Nephron progenitor cell (in vitro differentiated cells): ENCODE results near the gene ZDHHC3.

Experiments
- DNase-seq: peaks from one replicate; pipeline ENCODE4 v3.0.0; 2021
- H3K27ac Mint-ChIP-seq: 2 replicates; pipeline ENCODE4 v1.8.0; 2021; ENCODE audit warnings: mild to moderate bottlenecking, moderate library complexity, mixed read lengths
- H3K27me3 Mint-ChIP-seq: 2 replicates; pipeline ENCODE4 v1.8.0; 2021; ENCODE audit warnings: mild to moderate bottlenecking, low read depth, mixed read lengths; ENCODE audit not compliant: poor library complexity
- H3K36me3 Mint-ChIP-seq: 2 replicates; pipeline ENCODE4 v1.8.0; 2021; ENCODE audit warnings: low read depth, mixed read lengths
- H3K4me1 Mint-ChIP-seq: 2 replicates; pipeline ENCODE4 v1.8.0; 2021; ENCODE audit warnings: mixed read lengths
- H3K4me3 Mint-ChIP-seq: 2 replicates; pipeline ENCODE4 v1.8.0; 2021; ENCODE audit warnings: mild to moderate bottlenecking, moderate library complexity, mixed read lengths
- H3K9me3 Mint-ChIP-seq: 2 replicates; pipeline ENCODE4 v1.8.0; 2021; ENCODE audit warnings: mild to moderate bottlenecking, moderate library complexity, mixed read lengths
- CTCF ChIP-seq: fragments of 200-600 bp; sonication (generic); IDR thresholded peaks from 2 replicates; pipeline ENCODE4 v1.5.0; 2021; ENCODE audit warnings: antibody characterized with exemption

ZDHHC3 gene

GRCh38 chr3:44961888-44962287 is 14.1 kb downstream of the ZDHHC3 start:
- DNase-seq = no peak
- H3K4me3 Mint-ChIP-seq = no peak overlapping the region
- H3K27me3 Mint-ChIP-seq = no peaks in the 10 kb centered on the region
- no peaks in the 10 kb centered on the region for H3K9me3 Mint-ChIP-seq
- peak overlapping the region; percentile 33 for H3K27ac Mint-ChIP-seq
- peaks cover 19% of the 10 kb centered on the region for H3K4me1 Mint-ChIP-seq
- no peaks in the 10 kb centered on the region for H3K36me3 Mint-ChIP-seq
- TF ChIP-seq CTCF = no peak

GRCh38 chr3:44960387-44961026 is 15.5 kb downstream of the ZDHHC3 start:
- H3K4me1 Mint-ChIP-seq = peaks cover 22% of the 10 kb centered on the region
- no peak overlapping the region for H3K27ac Mint-ChIP-seq
- H3K9me3 Mint-ChIP-seq = no peaks in the 10 kb centered on the region
- H3K36me3 Mint-ChIP-seq = no peaks in the 10 kb centered on the region
- TF ChIP-seq CTCF = no peak
- H3K4me3 Mint-ChIP-seq = no peak overlapping the region
- DNase-seq = no peak
- H3K27me3 Mint-ChIP-seq = no peaks in the 10 kb centered on the region

- Mint-ChIP-seq H3K4me1 (peaks cover 5% of the 10 kb centered on the region), H3K36me3 (no peaks in the 10 kb centered on the region), H3K9me3 (no peaks in the 10 kb centered on the region), H3K27me3 (no peaks in the 10 kb centered on the region), H3K27ac (no peak overlapping the region), H3K4me3 (no peak overlapping the region)
- no peak for DNase-seq
- TF ChIP-seq CTCF = no peak
These were observed 17.6 kb downstream of the ZDHHC3 start for GRCh38 chr3:44958386-44958785.

GRCh38 chr3:44957986-44958385 is 18.0 kb downstream of the ZDHHC3 start:
- H3K9me3 Mint-ChIP-seq = no peaks in the 10 kb centered on the region
- H3K4me1 Mint-ChIP-seq = peaks cover 5% of the 10 kb centered on the region
- DNase-seq = no peak
- H3K27me3 Mint-ChIP-seq = no peaks in the 10 kb centered on the region
- no peaks in the 10 kb centered on the region for H3K36me3 Mint-ChIP-seq
- H3K27ac Mint-ChIP-seq = no peak overlapping the region
- H3K4me3 Mint-ChIP-seq = no peak overlapping the region
- no peak for TF ChIP-seq CTCF

GRCh38 chr3:44955917-44956316 is 20.1 kb downstream of the ZDHHC3 start:
- H3K4me1 Mint-ChIP-seq = peaks cover 5% of the 10 kb centered on the region
- no peaks in the 10 kb centered on the region for H3K36me3 Mint-ChIP-seq
- DNase-seq = no peak
- no peaks in the 10 kb centered on the region for H3K9me3 Mint-ChIP-seq
- H3K27ac Mint-ChIP-seq = peak overlapping the region; percentile 64
- H3K4me3 Mint-ChIP-seq = no peak overlapping the region
- H3K27me3 Mint-ChIP-seq = no peaks in the 10 kb centered on the region
- TF ChIP-seq CTCF = no peak

GRCh38 chr3:44954962-44955361 is 21.0 kb downstream of the ZDHHC3 start:
- no peaks in the 10 kb centered on the region for H3K36me3 Mint-ChIP-seq
- peaks cover 5% of the 10 kb centered on the region for H3K4me1 Mint-ChIP-seq
- no peak overlapping the region for H3K4me3 Mint-ChIP-seq
- no peak for DNase-seq
- no peaks in the 10 kb centered on the region for H3K27me3 Mint-ChIP-seq
- no peaks in the 10 kb centered on the region for H3K9me3 Mint-ChIP-seq
- no peak overlapping the region for H3K27ac Mint-ChIP-seq
- no peak for TF ChIP-seq CTCF
